ENCODE results near the gene TBC1D22A. TPM values are rescaled to one million over a fixed set of nuclear protein-coding genes. Genes with fewer than 3 reads are reported as not detected.

The TBC1D22A gene
- total and polyA plus RNA-seq, 2 experiments from 2014 or later, result 9.6 to 13.3 TPM

DNA sequence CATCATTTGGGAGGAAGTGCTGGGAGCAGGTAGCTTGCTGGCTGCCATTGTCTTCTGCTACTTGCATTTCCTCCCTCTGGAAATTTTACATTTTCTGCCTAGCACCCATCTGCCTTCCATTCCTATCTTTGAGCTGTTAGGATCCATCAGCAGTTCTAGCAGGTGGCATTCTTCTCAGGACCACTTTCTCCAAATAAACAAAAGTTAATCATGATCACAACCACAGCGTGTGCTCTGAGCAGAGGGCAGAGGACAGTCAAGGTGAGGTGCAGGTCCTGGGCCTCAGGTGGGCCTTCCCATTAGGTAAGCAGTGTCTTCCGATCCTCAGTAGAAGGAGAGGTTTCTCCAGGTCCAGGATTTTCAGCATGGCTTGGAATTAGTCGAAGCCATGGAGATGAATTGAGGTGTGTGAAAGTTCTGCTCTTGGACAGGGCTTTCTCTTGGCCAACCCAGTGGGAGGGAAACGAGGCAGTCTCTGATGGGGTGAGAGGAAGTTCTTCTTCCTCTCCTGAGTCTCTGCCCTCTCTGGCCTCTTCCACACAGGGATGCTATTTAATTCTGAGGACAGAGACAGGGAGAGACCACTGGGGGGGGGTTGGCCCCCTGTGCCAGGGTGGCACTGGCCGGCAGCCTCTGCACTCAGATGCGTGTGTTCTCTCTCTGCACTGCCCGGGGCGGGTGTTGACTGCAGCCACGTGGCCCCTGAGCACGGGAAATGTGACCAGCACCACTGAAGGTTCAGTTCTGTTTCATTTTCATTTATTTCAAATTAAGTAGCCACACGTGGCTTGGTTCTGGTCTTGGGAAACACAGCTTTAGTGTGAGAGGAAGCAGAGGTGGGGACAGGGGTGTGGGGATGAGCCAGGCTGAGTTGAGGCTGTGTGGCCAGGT lies 170.8 kb downstream of the TBC1D22A start:
- Mint-ChIP-seq H3K9me3 (no peaks in the 10 kb centered on the region), H3K27me3 (ENCODE audit: insufficient read depth, low read depth, poor library complexity) (peaks cover 7% of the 10 kb centered on the region), H3K27ac (no peak overlapping the region), H3K4me1 (peaks cover 25% of the 10 kb centered on the region), H3K4me3 (no peak overlapping the region), H3K36me3 (ENCODE audit: low read depth) (no peaks in the 10 kb centered on the region)
- no peaks in the 10 kb centered on the region for H3K36me3 ChIP-seq (ENCODE audit: insufficient read depth)
- DNase-seq (ENCODE audit: low spot score) (no peak), ATAC-seq (no peak)
- H3K4me3 ChIP-seq, result no peak overlapping the region
- H3K27me3 ChIP-seq (ENCODE audit: insufficient read depth), result no peaks in the 10 kb centered on the region
- H3K27ac ChIP-seq (ENCODE audit: low read depth), result no peak overlapping the region
- no peak overlapping the region for H3K4me2 ChIP-seq
- H3K79me2 ChIP-seq (replicated peaks; ENCODE audit: insufficient read depth), result no peaks in the 10 kb centered on the region; the same call in 1 of the 2 replicates
- no peaks in the 10 kb centered on the region for H3K4me1 ChIP-seq (ENCODE audit: insufficient read depth)
- H3K9me2 ChIP-seq (ENCODE audit: insufficient read depth), result no peaks in the 10 kb centered on the region
- no peak overlapping the region for H2AFZ ChIP-seq
- TF ChIP-seq, protein P1, sequence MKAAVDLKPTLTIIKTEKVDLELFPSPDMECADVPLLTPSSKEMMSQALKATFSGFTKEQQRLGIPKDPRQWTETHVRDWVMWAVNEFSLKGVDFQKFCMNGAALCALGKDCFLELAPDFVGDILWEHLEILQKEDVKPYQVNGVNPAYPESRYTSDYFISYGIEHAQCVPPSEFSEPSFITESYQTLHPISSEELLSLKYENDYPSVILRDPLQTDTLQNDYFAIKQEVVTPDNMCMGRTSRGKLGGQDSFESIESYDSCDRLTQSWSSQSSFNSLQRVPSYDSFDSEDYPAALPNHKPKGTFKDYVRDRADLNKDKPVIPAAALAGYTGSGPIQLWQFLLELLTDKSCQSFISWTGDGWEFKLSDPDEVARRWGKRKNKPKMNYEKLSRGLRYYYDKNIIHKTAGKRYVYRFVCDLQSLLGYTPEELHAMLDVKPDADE (IDR thresholded peaks at IDR 0.05), result no peak
- TF ChIP-seq ZNF114 (CRISPR knock-in tag; IDR thresholded peaks at IDR 0.05), result no peak
- TF ChIP-seq EZH2 (IDR thresholded peaks at IDR 0.05; ENCODE audit: low read depth, unreplicated experiment), result no peak
- no peak for TF ChIP-seq STAT1 (IDR thresholded peaks at IDR 0.05; ENCODE audit: unreplicated experiment)
- H3F3A ChIP-seq (replicated peaks; ENCODE audit: low read depth), result no peaks in the 10 kb centered on the region
- no peaks in the 10 kb centered on the region; the same call in none of the 2 replicates for H4K20me1 ChIP-seq (replicated peaks; ENCODE audit: insufficient read depth)

DNA sequence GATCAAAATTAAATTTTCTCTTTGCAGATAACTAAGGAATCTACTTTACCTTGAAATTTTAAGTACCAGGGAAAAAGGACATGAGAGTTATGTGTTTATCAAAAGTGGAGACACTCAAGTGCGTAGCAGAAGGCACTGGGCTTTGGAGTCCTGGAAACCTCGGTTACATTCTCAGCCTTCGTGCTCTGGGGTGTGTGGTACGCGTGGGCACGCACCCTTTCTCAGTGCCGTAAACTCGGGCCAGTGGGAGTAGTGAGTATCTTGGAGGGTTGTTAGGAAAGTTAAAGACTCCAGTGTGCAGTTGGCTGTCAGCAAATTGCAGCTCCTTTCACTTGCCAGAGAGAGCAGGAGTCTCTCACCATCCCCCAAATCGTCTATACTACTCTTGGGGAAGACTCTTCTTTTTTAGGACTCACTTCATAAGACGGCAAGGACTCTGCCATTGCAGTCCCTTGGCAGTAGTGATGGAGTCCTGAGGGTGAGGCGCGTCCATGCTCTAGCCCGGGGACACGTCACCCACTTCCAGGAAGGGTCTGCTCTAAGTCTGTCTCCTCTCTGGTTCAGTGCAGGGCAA lies 171.8 kb downstream of the TBC1D22A start:
- DNase-seq (ENCODE audit: low spot score) (no peak), ATAC-seq (no peak)
- Histone ChIP-seq H3F3A (replicated peaks; ENCODE audit: low read depth) (no peaks in the 10 kb centered on the region), H3K27ac (ENCODE audit: low read depth) (no peak overlapping the region), H4K20me1 (replicated peaks; ENCODE audit: insufficient read depth) (no peaks in the 10 kb centered on the region; the same call in none of the 2 replicates), H2AFZ (no peak overlapping the region), H3K9me2 (ENCODE audit: insufficient read depth) (no peaks in the 10 kb centered on the region), H3K4me2 (no peak overlapping the region), H3K79me2 (replicated peaks; ENCODE audit: insufficient read depth) (no peaks in the 10 kb centered on the region; the same call in 1 of the 2 replicates), H3K27me3 (ENCODE audit: insufficient read depth) (no peaks in the 10 kb centered on the region), H3K36me3 (ENCODE audit: insufficient read depth) (no peaks in the 10 kb centered on the region), H3K4me3 (no peak overlapping the region), H3K4me1 (ENCODE audit: insufficient read depth) (no peaks in the 10 kb centered on the region)
- peaks cover 25% of the 10 kb centered on the region for H3K4me1 Mint-ChIP-seq
- H3K9me3 Mint-ChIP-seq, result no peaks in the 10 kb centered on the region
- H3K4me3 Mint-ChIP-seq, result no peak overlapping the region
- peaks cover 7% of the 10 kb centered on the region for H3K27me3 Mint-ChIP-seq (ENCODE audit: insufficient read depth, low read depth, poor library complexity)
- H3K36me3 Mint-ChIP-seq (ENCODE audit: low read depth), result no peaks in the 10 kb centered on the region
- peak overlapping the region; percentile 44 for H3K27ac Mint-ChIP-seq
- TF ChIP-seq ZNF114 (CRISPR knock-in tag; IDR thresholded peaks at IDR 0.05), result no peak
- TF ChIP-seq JUNB (IDR thresholded peaks at IDR 0.05; ENCODE audit: unreplicated experiment), result no peak
- TF ChIP-seq NANOG (IDR thresholded peaks at IDR 0.05; ENCODE audit: borderline replicate concordance), result no peak
- TF ChIP-seq, protein P2, sequence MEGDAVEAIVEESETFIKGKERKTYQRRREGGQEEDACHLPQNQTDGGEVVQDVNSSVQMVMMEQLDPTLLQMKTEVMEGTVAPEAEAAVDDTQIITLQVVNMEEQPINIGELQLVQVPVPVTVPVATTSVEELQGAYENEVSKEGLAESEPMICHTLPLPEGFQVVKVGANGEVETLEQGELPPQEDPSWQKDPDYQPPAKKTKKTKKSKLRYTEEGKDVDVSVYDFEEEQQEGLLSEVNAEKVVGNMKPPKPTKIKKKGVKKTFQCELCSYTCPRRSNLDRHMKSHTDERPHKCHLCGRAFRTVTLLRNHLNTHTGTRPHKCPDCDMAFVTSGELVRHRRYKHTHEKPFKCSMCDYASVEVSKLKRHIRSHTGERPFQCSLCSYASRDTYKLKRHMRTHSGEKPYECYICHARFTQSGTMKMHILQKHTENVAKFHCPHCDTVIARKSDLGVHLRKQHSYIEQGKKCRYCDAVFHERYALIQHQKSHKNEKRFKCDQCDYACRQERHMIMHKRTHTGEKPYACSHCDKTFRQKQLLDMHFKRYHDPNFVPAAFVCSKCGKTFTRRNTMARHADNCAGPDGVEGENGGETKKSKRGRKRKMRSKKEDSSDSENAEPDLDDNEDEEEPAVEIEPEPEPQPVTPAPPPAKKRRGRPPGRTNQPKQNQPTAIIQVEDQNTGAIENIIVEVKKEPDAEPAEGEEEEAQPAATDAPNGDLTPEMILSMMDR (conservative IDR thresholded peaks at IDR 0.05; ENCODE audit: low read depth in 2 of 2), result no peak
- TF ChIP-seq, protein P1 (IDR thresholded peaks at IDR 0.05), result no peak
- TF ChIP-seq POLR2AphosphoS5 (IDR thresholded peaks at IDR 0.05; ENCODE audit: low read depth), result no peak
- TF ChIP-seq, protein P3, sequence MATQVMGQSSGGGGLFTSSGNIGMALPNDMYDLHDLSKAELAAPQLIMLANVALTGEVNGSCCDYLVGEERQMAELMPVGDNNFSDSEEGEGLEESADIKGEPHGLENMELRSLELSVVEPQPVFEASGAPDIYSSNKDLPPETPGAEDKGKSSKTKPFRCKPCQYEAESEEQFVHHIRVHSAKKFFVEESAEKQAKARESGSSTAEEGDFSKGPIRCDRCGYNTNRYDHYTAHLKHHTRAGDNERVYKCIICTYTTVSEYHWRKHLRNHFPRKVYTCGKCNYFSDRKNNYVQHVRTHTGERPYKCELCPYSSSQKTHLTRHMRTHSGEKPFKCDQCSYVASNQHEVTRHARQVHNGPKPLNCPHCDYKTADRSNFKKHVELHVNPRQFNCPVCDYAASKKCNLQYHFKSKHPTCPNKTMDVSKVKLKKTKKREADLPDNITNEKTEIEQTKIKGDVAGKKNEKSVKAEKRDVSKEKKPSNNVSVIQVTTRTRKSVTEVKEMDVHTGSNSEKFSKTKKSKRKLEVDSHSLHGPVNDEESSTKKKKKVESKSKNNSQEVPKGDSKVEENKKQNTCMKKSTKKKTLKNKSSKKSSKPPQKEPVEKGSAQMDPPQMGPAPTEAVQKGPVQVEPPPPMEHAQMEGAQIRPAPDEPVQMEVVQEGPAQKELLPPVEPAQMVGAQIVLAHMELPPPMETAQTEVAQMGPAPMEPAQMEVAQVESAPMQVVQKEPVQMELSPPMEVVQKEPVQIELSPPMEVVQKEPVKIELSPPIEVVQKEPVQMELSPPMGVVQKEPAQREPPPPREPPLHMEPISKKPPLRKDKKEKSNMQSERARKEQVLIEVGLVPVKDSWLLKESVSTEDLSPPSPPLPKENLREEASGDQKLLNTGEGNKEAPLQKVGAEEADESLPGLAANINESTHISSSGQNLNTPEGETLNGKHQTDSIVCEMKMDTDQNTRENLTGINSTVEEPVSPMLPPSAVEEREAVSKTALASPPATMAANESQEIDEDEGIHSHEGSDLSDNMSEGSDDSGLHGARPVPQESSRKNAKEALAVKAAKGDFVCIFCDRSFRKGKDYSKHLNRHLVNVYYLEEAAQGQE (IDR thresholded peaks at IDR 0.05; ENCODE audit: unreplicated experiment), result no peak
